Measurements from ENCODE around the gene HDDC3. TPM values are rescaled to one million over a fixed set of nuclear protein-coding genes. Genes with fewer than 3 reads are reported as not detected.
"Not testable (repeated sequence)": the region's sequence is repeated elsewhere in the genome, so short reads cannot be mapped to it uniquely, and the experiment has no call there.

HDDC3 gene
- total RNA-seq, 2 donors from 2014 or later: 12.2 to 17.1 TPM

DNA sequence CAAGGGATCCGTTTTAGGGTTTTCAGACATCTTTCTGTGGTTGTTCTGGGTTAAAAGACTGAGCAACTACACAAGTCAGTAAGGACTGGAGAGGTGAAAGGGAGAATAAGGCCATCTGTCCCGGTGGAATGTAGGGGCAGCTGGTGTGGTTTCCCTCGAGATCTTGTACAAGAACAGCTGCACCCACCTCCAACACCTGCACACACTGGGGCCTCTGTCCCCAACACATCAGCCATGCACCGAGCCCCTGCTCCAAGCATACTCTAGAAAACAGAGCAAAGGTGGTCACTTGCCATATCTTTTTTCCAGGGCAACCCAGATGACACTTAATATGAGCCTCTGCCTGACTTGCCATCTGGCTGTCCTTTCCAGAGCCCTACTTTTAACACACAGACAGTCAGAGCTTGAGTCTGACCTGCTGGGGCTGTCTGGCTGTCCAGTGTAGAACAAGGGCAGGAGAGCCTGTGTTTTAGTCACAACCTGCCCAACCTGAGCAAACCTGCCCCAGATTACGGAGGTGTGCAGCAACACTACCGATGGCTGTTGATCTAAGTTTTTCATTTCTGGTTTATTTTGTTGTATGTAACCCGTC is 17.0 kb downstream of the HDDC3 start:
- DNase-seq: peak; percentile 12
- intact Hi-C loops (cut with DNase I): no loop called here
- ATAC-seq: no peak

DNA sequence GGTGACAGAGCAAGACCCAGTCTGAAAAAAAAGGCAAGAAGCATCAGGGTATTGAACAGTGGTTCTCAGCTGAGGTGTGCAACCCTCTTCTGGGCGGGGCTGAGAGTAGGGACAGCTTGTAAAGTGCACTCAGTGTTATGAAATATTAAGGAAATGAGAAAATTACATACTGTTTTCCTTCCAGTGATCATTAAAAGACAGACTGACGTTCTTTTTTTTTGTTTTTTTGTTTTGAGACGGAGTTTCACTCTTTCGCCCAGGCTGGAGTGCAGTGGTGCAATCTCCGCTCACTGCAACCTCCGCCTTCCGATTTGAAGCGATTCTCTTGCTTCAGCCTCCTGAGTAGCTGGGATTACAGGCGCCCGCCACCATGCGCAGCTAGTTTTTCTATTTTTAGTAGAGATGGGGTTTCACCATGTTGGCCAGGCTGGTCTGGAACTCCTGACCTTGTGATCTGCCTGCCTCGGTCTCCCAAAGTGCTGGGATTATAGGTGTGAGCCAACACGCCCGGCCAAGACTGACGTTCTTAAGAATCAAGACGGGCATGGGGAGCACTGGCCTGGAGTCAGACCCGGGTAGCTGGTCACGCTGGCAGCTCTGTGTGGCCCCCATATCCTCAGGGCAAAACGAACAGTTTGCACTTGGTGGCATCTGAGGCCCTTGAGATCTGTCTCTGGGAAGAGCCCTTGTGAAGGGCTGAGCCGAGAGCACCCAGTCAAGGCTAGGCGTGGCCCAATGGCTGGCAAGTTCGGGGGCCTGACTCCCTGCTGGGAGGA is 17.9 kb downstream of the HDDC3 start:
- intact Hi-C loops (cut with DNase I): no loop called here
- peak; percentile 12 for DNase-seq

DNA sequence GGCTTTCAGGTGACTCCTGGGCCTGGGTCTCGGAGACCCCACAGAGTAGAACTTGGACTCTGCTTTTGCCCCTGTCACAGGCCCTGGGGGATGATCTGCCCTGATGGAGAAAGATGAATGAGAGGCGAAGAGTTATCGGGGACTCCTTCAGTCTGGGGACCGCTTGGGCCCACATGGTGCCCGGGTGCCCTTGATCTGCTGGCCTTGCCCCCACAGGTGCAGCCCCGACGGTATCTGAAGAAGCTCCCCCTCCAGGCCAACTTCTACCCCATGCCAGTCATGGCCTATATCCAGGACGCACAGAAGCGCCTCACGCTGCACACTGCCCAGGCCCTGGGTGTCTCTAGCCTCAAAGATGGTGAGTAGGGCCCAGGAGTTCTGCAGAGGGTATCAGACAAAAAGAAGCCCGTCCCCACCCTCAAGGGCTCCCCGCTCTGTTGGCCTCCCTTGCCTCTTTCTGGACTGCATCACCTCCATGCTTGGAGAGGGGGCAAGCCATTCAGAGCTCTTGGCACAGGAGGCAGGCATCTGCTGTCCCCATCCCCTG is 18.9 kb downstream of the HDDC3 start:
- peak; percentile 10 for DNase-seq
- no peak for ATAC-seq
- intact Hi-C loops (cut with DNase I): no loop called here

More for the DNA sequence above, 17.9 kb downstream of the HDDC3 start:
- no peak for ATAC-seq

DNA sequence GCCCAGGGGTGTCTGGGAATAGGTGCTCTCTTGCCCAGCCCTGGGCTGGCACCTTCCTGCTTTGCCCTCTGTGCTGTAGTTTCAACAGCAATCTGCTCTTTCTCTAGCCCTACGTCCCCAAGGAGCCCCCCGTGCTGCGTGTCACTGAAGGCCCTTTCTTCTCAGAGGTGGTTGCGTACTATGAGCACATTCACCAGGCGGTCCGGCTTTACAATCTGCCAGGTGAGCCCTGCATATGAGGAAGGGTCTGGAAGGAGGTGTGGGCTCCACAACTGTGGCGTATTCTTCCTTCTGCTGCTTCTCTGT is 19.6 kb downstream of the HDDC3 start:
- ATAC-seq (no peak), DNase-seq (peak; percentile 12)
- intact Hi-C loops (cut with DNase I): no loop called here

DNA sequence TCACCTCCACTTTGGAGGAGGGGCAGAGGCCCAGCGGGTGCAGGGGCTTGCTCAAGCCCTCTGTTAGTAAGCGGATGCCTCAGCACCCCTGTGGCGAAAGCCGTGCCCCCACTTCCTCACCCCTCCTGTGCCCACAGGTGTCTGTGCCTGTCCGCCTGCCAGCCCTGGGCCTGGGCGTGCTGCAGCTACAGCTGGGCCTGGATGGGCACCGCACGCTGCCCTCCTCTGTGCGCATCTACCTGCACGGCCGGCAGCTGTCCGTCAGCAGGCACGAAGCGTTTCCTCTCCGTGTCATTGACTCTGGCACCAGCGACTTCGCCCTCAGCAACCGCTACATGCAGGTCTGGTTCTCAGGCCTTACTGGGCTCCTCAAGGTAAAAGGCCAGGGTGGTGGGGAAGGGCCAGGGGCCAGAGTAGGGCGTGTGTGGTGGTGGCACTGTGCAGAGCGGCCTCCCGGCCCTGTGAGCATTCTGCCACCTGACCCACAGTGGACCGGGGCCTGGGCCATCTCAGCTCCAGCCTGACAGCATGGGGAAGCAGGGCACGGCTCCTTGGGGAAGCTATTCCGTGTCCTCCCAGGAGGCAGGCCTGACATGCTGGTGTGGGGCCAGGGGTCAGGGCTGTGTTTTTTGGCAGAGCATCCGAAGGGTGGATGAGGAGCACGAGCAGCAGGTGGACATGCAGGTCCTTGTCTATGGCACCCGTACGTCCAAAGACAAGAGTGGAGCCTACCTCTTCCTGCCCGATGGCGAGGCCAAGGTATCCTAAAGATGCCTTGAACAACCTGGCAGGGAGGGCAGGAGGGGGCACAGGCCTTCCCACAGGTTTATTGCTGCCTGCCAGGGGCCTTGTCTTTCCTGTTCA is 20.2 kb downstream of the HDDC3 start:
- ATAC-seq (no peak), DNase-seq (peak; percentile 15)
- intact Hi-C loops (cut with DNase I): no loop called here

DNA sequence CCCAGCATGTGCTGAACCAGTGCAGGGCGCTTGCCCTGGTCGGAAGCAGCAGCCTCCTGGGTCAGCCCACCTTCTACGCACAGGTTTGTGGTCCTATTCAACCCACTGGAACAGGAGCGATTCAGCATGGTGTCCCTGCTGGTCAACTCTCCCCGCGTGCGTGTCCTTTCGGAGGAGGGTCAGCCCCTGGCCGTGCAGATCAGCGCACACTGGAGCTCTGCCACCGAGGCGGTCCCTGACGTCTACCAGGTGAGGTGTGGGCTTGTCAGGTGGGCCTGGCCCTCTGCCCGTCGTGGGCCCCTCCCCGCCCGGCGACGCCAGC is 21.1 kb downstream of the HDDC3 start:
- intact Hi-C loops (cut with DNase I): no loop called here
- peak; percentile 14 for DNase-seq
- no peak for ATAC-seq

DNA sequence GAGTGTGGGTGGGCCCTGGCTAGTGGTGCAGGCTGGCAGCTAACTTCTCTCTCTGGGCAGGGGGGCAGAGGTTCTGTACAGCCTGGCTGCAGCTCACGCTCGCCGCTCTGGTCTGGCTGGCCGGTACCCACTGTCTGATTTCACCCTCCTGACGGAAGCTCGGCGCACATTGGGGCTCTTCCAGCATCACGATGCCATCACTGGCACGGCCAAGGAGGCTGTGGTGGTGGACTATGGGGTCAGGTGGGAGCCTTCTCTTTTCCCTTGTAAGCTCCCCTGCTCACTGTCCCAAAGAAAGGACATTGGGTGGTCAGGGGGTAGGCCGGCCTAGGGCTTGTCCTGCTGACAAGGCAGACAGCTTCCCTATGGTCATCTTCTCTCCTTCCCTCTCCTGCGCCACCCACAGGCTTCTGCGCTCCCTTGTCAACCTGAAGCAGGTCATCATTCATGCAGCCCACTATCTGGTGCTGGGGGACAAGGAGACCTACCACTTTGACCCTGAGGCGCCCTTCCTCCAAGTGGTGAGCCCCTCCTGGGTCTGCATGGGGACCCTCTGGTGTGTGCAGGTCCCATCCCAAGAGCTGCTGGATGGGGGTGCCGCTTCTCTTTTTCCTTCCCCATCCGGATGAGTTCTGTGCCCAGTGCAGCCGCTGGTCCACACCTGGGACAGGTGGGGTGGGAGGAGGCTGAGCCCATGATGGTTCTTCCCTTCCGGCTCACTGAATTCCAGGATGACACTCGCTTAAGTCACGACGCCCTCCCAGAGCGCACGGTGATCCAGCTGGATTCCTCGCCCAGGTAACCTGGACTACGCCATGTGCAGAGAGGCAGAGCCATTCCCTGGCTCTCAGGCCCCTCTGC is 21.7 kb downstream of the HDDC3 start:
- peak; percentile 18 for DNase-seq
- intact Hi-C loops (cut with DNase I): no loop called here
- ATAC-seq: no peak

DNA sequence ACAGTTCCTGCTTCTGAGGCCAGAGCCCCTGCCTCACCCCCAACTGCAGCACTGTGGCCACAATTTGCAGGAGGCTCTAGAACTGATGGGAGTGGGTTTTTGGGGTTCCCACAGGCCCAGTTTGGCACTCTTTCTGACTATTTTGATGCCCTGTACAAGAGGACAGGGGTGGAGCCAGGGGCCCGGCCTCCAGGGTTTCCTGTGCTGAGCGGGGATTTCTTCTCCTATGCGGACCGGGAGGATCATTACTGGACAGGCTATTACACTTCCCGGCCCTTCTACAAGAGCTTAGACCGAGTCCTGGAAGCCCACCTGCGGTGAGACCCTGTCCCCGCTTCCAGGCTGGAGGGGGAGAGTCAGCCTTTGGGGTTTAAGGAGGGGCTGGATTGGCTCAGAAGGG is 22.4 kb downstream of the HDDC3 start:
- ATAC-seq (no peak), DNase-seq (peak; percentile 10)
- intact Hi-C loops (cut with DNase I): no loop called here

DNA sequence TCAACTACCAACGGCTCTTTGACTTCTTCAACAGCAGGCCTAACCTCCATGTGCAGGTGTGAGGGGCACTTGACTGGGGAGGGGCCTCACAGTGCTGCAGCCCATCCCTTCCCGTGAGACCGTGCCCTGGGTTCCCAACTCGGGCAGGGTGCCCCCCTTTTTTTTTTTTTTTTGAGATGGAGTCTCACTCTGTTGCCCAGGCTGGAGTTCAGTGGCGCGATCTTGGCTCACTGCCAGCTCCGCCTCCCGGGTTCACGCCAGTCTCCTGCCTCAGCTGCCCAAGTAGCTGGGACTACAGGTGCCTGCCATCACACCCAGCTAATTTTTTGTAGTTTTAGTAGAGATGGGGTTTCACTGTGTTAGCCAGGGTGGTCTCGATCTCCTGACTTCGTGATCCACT is 22.9 kb downstream of the HDDC3 start:
- ATAC-seq; intact Hi-C loops (cut with DNase I): not testable (repeated sequence)
- DNase-seq: peak; percentile 12

DNA sequence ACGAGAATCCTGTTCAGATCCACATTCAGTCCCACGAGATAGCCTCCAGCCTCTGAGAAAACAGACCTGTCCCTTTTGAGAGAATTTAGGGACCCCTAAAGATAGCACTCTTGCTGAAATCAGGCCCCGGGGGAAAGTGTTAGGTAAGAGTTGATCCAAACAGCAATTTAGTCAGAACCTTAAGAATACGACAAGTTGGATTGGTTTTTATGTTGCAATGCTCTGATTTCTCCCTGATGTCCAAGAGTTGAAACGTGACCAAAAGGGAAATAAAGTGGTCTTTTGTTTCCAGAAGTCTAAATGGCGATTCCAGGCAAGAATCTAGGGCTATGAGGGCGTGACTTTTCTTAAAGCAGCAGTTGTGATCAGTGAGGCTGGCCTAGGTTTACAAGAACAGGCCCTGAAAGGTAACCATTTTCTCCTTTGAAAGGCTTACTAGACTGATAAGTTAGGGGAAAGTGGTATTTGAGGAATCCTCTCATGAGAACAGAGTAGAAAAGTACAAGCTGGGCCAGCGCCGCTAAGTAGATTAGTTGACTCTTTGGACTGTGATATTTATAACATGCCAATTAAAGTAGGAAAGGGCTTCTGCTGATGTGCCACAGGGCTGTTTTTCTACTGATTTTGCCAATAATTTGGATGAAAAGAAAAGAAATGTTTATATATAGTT is 24.4 kb downstream of the HDDC3 start:
- DNase-seq (peak; percentile 20), ATAC-seq (peak in 1 of 2 donors; percentile 33)
- intact Hi-C loops (cut with DNase I): no loop called here

DNA sequence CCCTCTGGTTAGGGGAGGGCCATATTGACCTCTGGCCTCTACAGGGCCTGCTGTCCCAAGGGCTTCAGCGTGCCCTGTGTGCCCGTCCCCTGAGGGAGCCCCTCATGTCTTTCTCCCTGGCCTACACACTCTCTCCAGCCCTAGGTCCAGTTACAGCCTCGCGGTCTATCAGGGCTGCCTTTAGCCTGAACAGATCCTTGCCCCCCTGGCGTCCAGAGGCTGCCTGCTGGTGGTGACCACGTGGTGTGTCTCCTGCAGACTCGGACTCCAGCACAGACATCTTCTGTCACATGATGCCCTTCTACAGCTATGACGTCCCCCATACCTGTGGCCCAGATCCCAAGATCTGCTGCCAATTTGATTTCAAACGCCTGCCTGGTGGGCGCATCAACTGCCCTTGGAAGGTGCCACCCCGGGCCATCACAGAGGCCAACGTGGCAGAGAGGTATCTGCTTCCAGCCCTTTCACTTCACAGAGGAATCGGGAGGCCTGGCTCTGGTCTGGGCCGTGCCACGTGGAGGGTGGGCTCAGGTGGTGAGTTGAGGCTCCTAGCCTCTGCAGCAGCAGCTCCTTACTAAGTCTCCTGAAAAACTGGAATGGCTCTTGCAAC is 25.2 kb downstream of the HDDC3 start:
- DNase-seq (peak; percentile 20), ATAC-seq (no peak)
- intact Hi-C loops (cut with DNase I): no loop called here

DNA sequence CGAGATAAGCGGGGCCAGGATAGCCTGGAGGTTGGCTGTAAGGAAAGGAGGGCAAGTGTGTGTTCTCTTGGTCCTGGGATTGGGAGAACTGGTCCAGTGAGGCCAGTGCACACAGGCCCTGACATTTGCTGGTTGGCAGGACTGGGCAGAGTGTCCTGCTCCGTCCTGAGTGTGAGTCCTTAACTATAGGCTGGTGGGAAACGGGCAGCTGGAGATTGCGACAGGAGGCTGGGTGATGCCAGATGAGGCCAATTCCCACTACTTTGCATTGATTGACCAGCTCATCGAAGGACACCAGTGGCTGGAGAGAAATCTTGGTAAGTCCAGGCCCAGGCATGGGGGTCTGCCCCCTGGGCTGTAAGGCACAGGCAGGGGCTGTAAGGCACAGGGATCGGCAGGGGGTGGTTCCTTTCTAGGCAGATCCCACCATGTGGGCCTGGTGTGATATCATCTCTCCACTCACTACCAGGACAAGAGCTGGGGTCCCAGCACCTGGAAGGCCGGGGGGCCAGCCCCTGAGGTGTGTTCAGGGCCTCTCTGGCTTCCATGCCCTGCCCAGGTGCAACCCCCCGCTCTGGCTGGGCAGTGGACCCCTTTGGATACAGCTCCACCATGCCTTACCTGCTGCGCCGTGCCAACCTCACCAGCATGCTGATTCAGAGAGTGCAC is 26.0 kb downstream of the HDDC3 start:
- no peak for ATAC-seq
- intact Hi-C loops (cut with DNase I): no loop called here
- DNase-seq: peak; percentile 23

DNA sequence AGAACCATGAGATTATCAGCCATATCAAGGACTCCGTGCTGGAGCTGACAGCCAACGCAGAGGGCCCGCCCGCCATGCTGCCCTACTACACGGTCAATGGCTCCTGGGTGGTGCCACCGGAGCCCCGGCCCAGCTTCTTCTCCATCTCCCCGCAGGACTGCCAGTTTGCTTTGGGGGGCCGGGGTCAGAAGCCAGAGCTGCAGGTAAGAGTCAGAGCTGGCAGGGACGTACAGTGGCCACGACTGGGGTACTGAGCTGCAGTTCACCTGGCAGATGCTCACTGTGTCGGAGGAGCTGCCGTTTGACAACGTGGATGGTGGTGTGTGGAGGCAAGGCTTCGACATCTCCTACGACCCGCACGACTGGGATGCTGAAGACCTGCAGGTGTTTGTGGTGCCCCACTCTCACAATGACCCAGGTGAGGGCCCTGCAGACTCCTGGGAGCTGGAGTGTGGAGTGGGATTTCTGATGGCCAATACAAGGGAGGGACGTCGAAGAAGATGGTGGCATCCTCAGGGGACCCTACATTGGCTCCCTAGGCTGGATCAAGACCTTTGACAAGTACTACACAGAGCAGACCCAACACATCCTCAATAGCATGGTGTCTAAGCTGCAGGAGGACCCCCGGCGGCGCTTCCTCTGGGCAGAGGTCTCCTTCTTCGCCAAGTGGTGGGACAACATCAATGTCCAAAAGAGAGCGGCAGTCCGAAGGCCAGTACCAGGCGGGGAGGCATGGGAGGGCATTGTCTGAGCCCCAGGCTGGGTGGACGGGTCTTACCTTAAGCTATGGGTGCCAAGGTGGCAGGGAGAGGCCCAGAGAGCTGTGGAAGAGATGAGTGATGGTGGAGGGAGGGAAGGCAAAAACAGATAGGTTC is 26.8 kb downstream of the HDDC3 start:
- ATAC-seq (no peak), DNase-seq (peak; percentile 20)
- intact Hi-C loops (cut with DNase I): no loop called here

DNA sequence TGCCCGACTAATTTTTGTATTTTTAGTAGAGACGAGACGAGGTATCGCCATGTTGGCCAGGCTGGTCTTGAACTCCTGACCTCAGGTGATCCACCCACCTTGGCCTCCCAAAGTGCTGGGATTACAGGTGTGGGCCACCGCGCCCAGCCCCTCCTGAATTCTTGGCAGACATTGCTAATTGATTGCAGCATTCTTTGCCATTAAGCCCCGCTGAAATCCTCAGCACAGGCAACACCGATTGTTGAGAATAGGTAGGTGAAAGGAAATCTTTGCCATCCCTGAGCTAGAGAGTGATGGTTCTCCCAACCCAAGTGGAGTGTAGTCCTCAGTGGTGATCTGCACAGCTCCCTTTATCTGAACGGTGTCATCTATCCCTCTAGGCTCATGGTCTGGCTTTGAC is 27.6 kb downstream of the HDDC3 start:
- no peak for ATAC-seq
- intact Hi-C loops (cut with DNase I): no loop called here
- DNase-seq: no peak

DNA sequence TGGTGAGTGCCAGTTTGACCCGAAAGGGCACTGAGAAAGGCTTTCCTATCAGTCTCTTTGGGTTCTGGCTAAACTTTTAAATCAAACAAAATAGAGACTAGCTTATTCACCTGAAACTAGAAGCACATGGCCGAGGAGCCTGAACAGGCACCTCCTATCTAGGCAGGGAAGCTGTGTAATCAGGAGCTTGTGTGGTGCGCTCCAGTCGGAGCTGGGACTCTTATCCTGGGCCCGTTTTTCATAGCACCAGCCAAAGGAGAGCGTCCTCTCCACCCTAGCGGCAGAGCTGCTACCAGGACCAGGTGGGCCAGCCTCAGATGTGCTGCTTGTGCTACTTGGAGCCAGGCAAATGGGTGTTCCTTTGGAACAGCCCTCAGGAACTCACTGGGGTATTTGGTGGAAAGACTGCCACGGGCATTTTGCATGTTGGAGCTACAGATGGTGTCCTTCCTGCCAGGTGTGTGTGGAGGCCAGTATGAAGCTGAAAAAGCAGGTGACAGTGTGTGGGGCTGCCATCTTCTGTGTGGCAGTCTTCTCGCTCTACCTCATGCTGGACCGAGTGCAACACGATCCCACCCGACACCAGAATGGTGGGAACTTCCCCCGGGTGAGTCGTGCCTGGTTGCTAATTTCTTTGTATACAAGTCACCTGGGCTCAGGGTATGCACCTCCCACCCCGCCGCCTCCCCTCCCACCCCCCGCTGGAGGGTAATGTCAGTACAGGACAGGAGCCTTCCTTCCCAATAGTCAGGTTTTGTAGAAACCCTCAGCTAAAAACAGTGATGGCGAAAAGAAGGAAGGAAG is 28.4 kb downstream of the HDDC3 start:
- DNase-seq (peak; percentile 19), ATAC-seq (peak in 1 of 2 donors; percentile 19)
- intact Hi-C loops (cut with DNase I): loop anchor here in 1 of 2 donors (2.0 kb wide), 1 partner anchor 29 kb away; the partner anchor contains the start of gene HDDC3

Data from left cardiac atrium (tissue), 4 donors.